Tibial nerve (tissue), 3 donors: ENCODE results near the gene KCNN4.

Experiments used
- CTCF ChIP-seq, 5 experiments: fragments of 200-600 bp in 3 of 5; fragments of 450-650 bp in 2 of 5; sonication (generic) in 3 of 5; IDR thresholded peaks; one replicate each; pipeline ENCODE4 v1.5.1; 2016 to 2019; ENCODE audit warnings: antibody characterized with exemption in 5 of 5, mild to moderate bottlenecking in 3 of 5, moderate library complexity in 2 of 5
- POLR2A ChIP-seq, 2 donors: fragments of 450-650 bp; IDR thresholded peaks; one replicate each; pipeline ENCODE4 v1.6.1; 2017; ENCODE audit warnings: antibody characterized with exemption in 2 of 2, mild to moderate bottlenecking in 2 of 2, moderate library complexity in 2 of 2

- TF ChIP-seq CTCF (IDR thresholded peaks at IDR 0.05) (no peak), POLR2A (IDR thresholded peaks at IDR 0.05) (no peak)
These were observed 26.6 kb downstream of the KCNN4 start for GRCh38 chr19:43754253-43754502.
